IPS DF 6.9 (cell line): ENCODE measurements around the gene GNAZ.

Source experiments
- DNase-seq: peaks from one replicate; pipeline ENCODE4 v3.0.0-alpha.2; 2013; ENCODE audit warnings: low read depth, low spot score
- H3K27ac ChIP-seq: one replicate; pipeline ENCODE4 v1.5.1; 2013; ENCODE audit warnings: low read length, control low read depth
- H3K27me3 ChIP-seq: 2 replicates; pipeline ENCODE4 v1.6.1; 2013; ENCODE audit warnings: mild to moderate bottlenecking, low read length; ENCODE audit not compliant: control insufficient read depth, insufficient read depth
- H3K36me3 ChIP-seq: 2 replicates; pipeline ENCODE4 v1.6.1; 2013; ENCODE audit warnings: low read length; ENCODE audit not compliant: control insufficient read depth, insufficient read depth
- H3K4me1 ChIP-seq: 2 replicates; pipeline ENCODE4 v1.6.1; 2013; ENCODE audit warnings: low read length; ENCODE audit not compliant: control insufficient read depth, insufficient read depth
- H3K4me3 ChIP-seq: 2 replicates; pipeline ENCODE4 v1.5.1; 2013; ENCODE audit warnings: mild to moderate bottlenecking, low read length
- H3K9me3 ChIP-seq: 2 replicates; pipeline ENCODE4 v1.6.1; 2013; ENCODE audit warnings: low read length, inconsistent platforms; ENCODE audit not compliant: control insufficient read depth, insufficient read depth
- WGBS: extraction: QIAGEN DNeasy Blood & Tissue Kit; methylation state at CpG from one replicate; pipeline ENCODE4 v1.1.7; 2013; ENCODE audit warnings: mixed read lengths, missing lambda C conversion rate; ENCODE audit not compliant: insufficient read length, insufficient coverage; 5-methylcytosine and 5-hydroxymethylcytosine counted together

GNAZ gene

GRCh38 chr22:23072077-23072910 lies 2.0 kb downstream of the GNAZ start:
- H3K4me3 ChIP-seq, result no peak overlapping the region
- no CpG with 5 or more reads among the region's 11 CpGs for WGBS
- H3K27me3 ChIP-seq, result peaks cover 9% of the 10 kb centered on the region
- H3K4me1 ChIP-seq, result peaks cover 3% of the 10 kb centered on the region; the same call in 1 of the 2 replicates
- no peak for DNase-seq
- no peak overlapping the region for H3K27ac ChIP-seq
- H3K36me3 ChIP-seq, result no peaks in the 10 kb centered on the region
- H3K9me3 ChIP-seq, result no peaks in the 10 kb centered on the region

DNA sequence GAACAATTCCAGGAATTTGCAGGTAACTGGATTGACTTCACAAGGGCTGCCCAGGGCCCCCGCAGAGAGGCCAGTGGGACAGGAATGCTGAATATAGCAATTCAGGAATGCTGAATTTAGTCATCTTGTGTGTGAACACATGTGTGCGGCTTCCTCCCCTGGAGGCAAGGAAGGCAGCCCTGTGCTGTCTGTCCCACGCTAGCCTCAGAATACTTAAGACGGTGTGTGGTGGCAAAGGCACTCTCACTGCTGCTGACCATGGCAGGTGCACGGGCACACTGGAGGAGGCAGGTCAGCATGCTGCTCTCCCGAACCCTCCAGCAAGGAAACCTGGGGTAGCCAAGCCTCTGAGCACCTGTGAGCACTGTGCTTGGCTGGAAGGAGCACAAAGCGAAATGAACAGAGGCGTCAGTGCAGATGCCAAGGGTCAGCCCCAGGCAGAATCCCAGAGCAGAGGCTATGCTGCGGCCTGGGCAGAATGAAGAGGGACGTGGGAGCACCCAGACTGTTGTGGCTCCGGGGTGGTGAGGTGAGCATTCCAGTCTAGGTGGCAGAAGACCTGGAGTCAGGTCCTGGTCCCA lies 2.7 kb downstream of the GNAZ start:
- Histone ChIP-seq H3K4me1 (peaks cover 3% of the 10 kb centered on the region), H3K27ac (no peak overlapping the region), H3K4me3 (no peak overlapping the region), H3K36me3 (no peaks in the 10 kb centered on the region), H3K9me3 (no peaks in the 10 kb centered on the region), H3K27me3 (peaks cover 9% of the 10 kb centered on the region)
- DNase-seq, result no peak
- WGBS, result no CpG with 5 or more reads among the region's 11 CpGs

- Histone ChIP-seq H3K9me3 (no peaks in the 10 kb centered on the region), H3K4me3 (no peak overlapping the region), H3K27ac (no peak overlapping the region), H3K27me3 (peaks cover 8% of the 10 kb centered on the region), H3K4me1 (peaks cover 3% of the 10 kb centered on the region), H3K36me3 (no peaks in the 10 kb centered on the region)
- DNase-seq, result no peak
- no CpG with 5 or more reads among the region's 13 CpGs for WGBS
Observed at GRCh38 chr22:23073526-23074229, 3.4 kb downstream of the GNAZ start.

GRCh38 chr22:23074451-23074850 lies 4.1 kb downstream of the GNAZ start:
- WGBS, result no CpG with 5 or more reads among the region's 7 CpGs
- no peaks in the 10 kb centered on the region for H3K36me3 ChIP-seq
- no peak for DNase-seq
- H3K27me3 ChIP-seq, result peaks cover under 1% of the 10 kb centered on the region; the same call in 1 of the 2 replicates
- H3K27ac ChIP-seq, result no peak overlapping the region
- H3K4me3 ChIP-seq, result no peak overlapping the region
- no peaks in the 10 kb centered on the region for H3K9me3 ChIP-seq
- H3K4me1 ChIP-seq, result peaks cover 2% of the 10 kb centered on the region

DNA sequence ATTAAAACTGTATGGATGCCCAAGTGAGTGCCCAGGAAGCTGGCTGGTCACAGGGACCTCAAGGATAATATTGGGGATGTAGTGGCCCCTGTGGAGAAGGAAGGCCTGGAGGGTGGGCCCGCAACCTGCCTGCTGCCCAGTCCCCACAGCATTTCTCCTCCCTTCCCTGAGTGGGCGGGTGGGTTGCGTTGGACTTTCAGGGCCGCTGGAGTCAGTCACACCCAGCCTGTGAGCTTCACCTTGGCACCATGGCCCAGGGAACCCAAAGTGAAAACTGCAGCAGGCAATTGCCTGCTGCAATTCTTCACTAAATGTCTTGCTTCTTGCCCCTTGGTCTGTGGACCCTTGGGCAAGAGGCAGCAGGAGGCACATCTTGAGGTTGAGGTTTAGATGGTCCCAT lies 4.7 kb downstream of the GNAZ start:
- Histone ChIP-seq H3K4me3 (no peak overlapping the region), H3K9me3 (no peaks in the 10 kb centered on the region), H3K4me1 (peaks cover 2% of the 10 kb centered on the region), H3K36me3 (no peaks in the 10 kb centered on the region), H3K27me3 (no peaks in the 10 kb centered on the region), H3K27ac (no peak overlapping the region)
- WGBS, result no CpG with 5 or more reads among the region's 4 CpGs
- no peak for DNase-seq

DNA sequence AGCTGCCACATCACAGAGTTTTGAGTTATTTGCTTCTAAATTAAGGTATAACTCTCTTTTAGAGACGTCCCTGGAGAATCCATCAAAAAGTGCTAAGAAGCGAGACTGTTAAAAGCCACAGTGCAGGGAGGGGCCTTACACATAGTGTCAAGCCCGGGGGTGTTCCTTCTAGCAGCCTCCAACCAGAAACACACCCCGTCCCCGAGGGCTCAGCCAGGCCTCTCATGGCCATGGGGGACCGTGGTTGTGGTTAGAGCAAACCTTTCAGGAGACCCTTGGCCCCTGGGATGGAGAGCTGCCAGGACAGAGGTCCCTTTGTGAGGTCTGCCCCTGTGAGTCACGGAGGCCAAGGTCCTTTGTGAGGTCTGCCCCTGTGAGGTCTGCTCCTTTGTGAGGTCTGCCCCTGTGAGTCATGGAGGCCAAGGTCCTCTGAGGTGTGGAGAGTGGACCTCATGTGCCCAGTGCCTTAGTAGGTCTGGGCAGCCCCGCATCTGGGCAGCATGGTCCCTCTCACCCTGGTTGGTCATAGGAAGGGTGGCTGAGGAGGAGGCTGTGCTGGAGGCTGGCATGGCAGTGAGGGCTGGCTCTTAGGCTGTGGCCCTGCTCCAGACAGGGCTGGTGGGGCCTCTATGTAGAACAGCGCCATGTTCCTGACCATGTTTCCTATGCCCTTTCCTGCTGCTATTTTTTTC lies 5.4 kb downstream of the GNAZ start:
- Histone ChIP-seq H3K27me3 (no peaks in the 10 kb centered on the region), H3K4me1 (peaks cover 2% of the 10 kb centered on the region), H3K4me3 (no peak overlapping the region), H3K36me3 (no peaks in the 10 kb centered on the region), H3K9me3 (no peaks in the 10 kb centered on the region), H3K27ac (no peak overlapping the region)
- no peak for DNase-seq
- WGBS, result no CpG with 5 or more reads among the region's 9 CpGs

DNA sequence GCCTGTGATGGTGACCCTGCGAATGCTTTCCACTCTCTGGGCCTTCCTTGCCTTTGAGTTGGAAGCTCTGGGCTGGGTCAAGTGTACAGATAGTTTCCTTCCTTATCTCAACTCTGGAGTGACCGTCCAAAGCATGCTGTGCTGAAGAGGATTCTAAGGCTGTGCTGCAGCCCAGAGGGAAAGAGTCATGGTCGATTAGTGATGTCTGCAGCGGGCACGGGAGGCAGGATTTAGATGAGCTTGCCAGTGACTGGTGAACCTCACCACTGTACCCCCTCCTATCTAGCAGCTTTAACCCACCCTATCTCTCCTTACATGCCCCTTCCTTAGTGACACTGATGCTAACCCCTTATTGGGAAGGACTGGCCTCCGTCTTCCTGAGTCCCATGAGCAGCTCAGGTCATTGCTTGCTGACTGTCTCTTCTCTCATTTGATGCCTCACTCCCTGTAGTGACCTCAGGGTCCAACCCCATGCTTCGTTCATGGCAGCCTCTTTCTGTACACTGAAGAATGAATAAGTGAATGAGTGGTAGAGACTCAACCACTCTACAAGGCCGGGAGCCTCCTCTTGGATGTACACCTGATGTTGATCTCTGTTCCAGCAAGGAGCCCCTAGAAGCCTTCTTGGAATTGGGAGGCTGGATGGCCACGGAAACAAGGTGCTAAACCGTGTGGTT lies 6.7 kb downstream of the GNAZ start:
- Histone ChIP-seq H3K36me3 (no peaks in the 10 kb centered on the region), H3K4me3 (no peak overlapping the region), H3K27me3 (no peaks in the 10 kb centered on the region), H3K9me3 (no peaks in the 10 kb centered on the region), H3K27ac (no peak overlapping the region), H3K4me1 (peaks cover 2% of the 10 kb centered on the region)
- WGBS, result no CpG with 5 or more reads among the region's 10 CpGs
- no peak for DNase-seq

DNA sequence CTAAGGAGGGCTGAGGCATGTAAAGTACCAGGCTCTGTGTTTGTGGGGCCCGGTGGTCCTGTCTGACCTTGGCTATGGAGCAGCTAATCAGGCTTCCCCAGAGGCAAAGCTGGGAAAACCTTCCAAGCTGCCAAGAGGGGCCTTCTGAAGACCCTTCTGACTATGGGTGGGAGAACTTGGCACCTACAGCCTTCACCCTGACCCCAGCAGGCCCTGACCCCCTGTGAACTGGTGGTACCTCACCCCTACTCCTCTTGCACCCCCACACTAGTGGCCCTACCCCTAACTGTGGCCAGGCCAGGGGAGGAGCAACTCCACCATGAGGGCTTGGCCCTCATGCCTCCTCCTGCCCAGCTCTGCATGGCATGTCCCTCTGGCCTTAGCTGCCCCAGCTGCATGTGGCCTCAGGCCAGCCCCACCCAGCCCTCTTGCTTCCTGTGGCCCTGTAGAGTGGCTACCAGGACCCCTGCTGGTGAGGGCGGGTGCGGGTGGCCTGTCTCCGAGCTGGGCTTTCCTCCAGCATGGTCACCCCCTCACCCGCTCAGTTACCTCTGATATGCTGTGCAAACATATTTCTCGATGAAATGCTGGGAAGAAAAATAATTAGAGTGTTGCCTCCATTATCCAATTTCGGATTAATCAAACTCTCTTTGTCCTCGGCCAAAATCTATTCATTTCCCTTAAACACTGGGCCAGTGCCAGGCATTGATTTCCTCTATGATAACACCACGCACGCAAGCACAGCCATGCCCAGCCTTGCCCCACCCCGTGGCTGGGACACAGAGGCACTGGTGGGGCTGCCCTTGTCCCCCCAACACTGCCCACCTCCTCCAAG lies 7.5 kb downstream of the GNAZ start:
- Histone ChIP-seq H3K36me3 (no peaks in the 10 kb centered on the region), H3K4me3 (no peak overlapping the region), H3K4me1 (no peaks in the 10 kb centered on the region; the same call in 1 of the 2 replicates), H3K27me3 (no peaks in the 10 kb centered on the region), H3K9me3 (no peaks in the 10 kb centered on the region), H3K27ac (no peak overlapping the region)
- no peak for DNase-seq
- no CpG with 5 or more reads among the region's 11 CpGs for WGBS

DNA sequence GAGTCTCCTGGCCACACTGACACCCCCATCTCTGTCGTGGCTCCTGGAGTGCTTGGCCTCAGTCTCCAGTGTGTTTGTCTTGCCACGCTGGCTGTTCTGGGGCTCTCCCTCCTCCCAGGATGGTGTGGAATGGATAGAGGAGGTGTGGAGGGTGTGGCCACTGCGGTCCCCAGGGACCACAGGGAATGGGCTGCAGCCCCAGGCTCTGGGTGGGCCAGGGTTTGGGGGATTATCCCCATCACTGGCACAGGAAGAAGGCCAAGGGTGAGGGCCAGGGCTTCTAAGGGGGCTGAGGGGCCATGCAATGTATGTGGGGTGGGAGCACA lies 8.1 kb downstream of the GNAZ start:
- Histone ChIP-seq H3K4me3 (no peak overlapping the region), H3K27me3 (no peaks in the 10 kb centered on the region), H3K27ac (no peak overlapping the region), H3K4me1 (no peaks in the 10 kb centered on the region; the same call in 1 of the 2 replicates), H3K36me3 (no peaks in the 10 kb centered on the region), H3K9me3 (no peaks in the 10 kb centered on the region)
- no CpG with 5 or more reads among the region's 3 CpGs for WGBS
- no peak for DNase-seq
